Jurkat, Clone E6-1 (cell line): ENCODE results near the gene SLC12A5.
"Not testable (repeated sequence)": the region's sequence is repeated elsewhere in the genome, so short reads cannot be mapped to it uniquely, and the experiment has no call there.

Experiments used
- DNase-seq: peaks from one replicate; pipeline ENCODE4 v3.0.0-alpha.2; 2011; ENCODE audit warnings: low read depth, low spot score
- H3K4me3 ChIP-seq: 2 replicates; pipeline ENCODE4 v1.5.1; 2011; ENCODE audit warnings: mild to moderate bottlenecking, low read length, control low read depth, moderate library complexity

SLC12A5 gene

GRCh38 chr20:46091622-46092535 is 62.9 kb downstream of the SLC12A5 start:
- not testable (repeated sequence) for DNase-seq, H3K4me3 ChIP-seq

GRCh38 chr20:46093531-46093930 is 64.5 kb downstream of the SLC12A5 start:
- no peak for DNase-seq
- no peak overlapping the region for H3K4me3 ChIP-seq

GRCh38 chr20:46099491-46100287 is 70.7 kb downstream of the SLC12A5 start:
- no peak overlapping the region for H3K4me3 ChIP-seq
- DNase-seq = no peak

- H3K4me3 ChIP-seq, DNase-seq: not testable (repeated sequence)
These were observed 71.4 kb downstream of the SLC12A5 start for GRCh38 chr20:46100444-46100843.

- DNase-seq = no peak
- no peak overlapping the region for H3K4me3 ChIP-seq
These were observed 72.0 kb downstream of the SLC12A5 start for GRCh38 chr20:46100988-46101387.

- no peak for DNase-seq
- H3K4me3 ChIP-seq = no peak overlapping the region
These were observed 72.9 kb downstream of the SLC12A5 start for GRCh38 chr20:46101957-46102356.

- DNase-seq = no peak
- H3K4me3 ChIP-seq = no peak overlapping the region
These were observed 73.9 kb downstream of the SLC12A5 start for GRCh38 chr20:46102940-46103339.

GRCh38 chr20:46104262-46104661 is 75.2 kb downstream of the SLC12A5 start:
- DNase-seq = no peak

GRCh38 chr20:46107061-46107460 is 78.0 kb downstream of the SLC12A5 start:
- no peak for DNase-seq
- H3K4me3 ChIP-seq = no peak overlapping the region

More at GRCh38 chr20:46104262-46104661, 75.2 kb downstream of the SLC12A5 start:
- no peak overlapping the region for H3K4me3 ChIP-seq

GRCh38 chr20:46108435-46108841 is 79.4 kb downstream of the SLC12A5 start:
- no peak for DNase-seq
- no peak overlapping the region for H3K4me3 ChIP-seq

- no peak for DNase-seq
- H3K4me3 ChIP-seq = no peak overlapping the region
These were observed 80.0 kb downstream of the SLC12A5 start for GRCh38 chr20:46108976-46109375.
